HG03565 (cell line): ENCODE measurements around the gene SLC24A3.

ENCODE experiments used
- ATAC-seq: cut with Tn5 transposase; IDR thresholded peaks from one replicate; pipeline ENCODE4 v1.9.1; 2021; ENCODE audit warnings: mild to moderate bottlenecking, moderate library complexity; ENCODE audit not compliant: unreplicated experiment

The SLC24A3 gene

GRCh38 chr20:19301142-19301541 is 88.7 kb downstream of the SLC24A3 start:
- ATAC-seq, result no peak

GRCh38 chr20:19301843-19302242 is 89.4 kb downstream of the SLC24A3 start:
- no peak for ATAC-seq

GRCh38 chr20:19302714-19303113 is 90.3 kb downstream of the SLC24A3 start:
- ATAC-seq, result no peak

- ATAC-seq, result no peak
These were observed 91.9 kb downstream of the SLC24A3 start for GRCh38 chr20:19304389-19304788.

GRCh38 chr20:19304886-19305415 is 92.5 kb downstream of the SLC24A3 start:
- ATAC-seq, result no peak

GRCh38 chr20:19308146-19308545 is 95.7 kb downstream of the SLC24A3 start:
- ATAC-seq, result no peak

- no peak for ATAC-seq
These were observed 98.1 kb downstream of the SLC24A3 start for GRCh38 chr20:19310541-19310940.

GRCh38 chr20:19313342-19314069 is 101.1 kb downstream of the SLC24A3 start:
- ATAC-seq, result no peak

GRCh38 chr20:19314621-19315020 is 102.2 kb downstream of the SLC24A3 start:
- ATAC-seq, result no peak

GRCh38 chr20:19317237-19318069 is 105.0 kb downstream of the SLC24A3 start:
- ATAC-seq, result no peak

- ATAC-seq, result no peak
These were observed 106.2 kb downstream of the SLC24A3 start for GRCh38 chr20:19318610-19319009.

- no peak for ATAC-seq
These were observed 107.6 kb downstream of the SLC24A3 start for GRCh38 chr20:19320005-19320404.

GRCh38 chr20:19321176-19321575 is 108.7 kb downstream of the SLC24A3 start:
- no peak for ATAC-seq

- no peak for ATAC-seq
These were observed 109.9 kb downstream of the SLC24A3 start for GRCh38 chr20:19322061-19322985.

- ATAC-seq, result no peak
These were observed 115.0 kb downstream of the SLC24A3 start for GRCh38 chr20:19327401-19327800.

GRCh38 chr20:19328676-19329075 is 116.2 kb downstream of the SLC24A3 start:
- ATAC-seq, result no peak

GRCh38 chr20:19330038-19330437 is 117.6 kb downstream of the SLC24A3 start:
- no peak for ATAC-seq

GRCh38 chr20:19330731-19331130 is 118.3 kb downstream of the SLC24A3 start:
- ATAC-seq, result no peak

- ATAC-seq, result no peak
These were observed 121.1 kb downstream of the SLC24A3 start for GRCh38 chr20:19333563-19333962.

- ATAC-seq, result no peak
These were observed 122.9 kb downstream of the SLC24A3 start for GRCh38 chr20:19335341-19335740.

- ATAC-seq, result no peak
These were observed 123.5 kb downstream of the SLC24A3 start for GRCh38 chr20:19335916-19336315.
